Breast epithelium (tissue), 3 donors: Measurements from ENCODE around the gene PRKX.

Source experiments
- CTCF ChIP-seq, 3 donors: fragments of 450-650 bp; IDR thresholded peaks; one replicate each; pipeline ENCODE4 v1.5.1; 2016 to 2017; ENCODE audit warnings: antibody characterized with exemption in 3 of 3, mild to moderate bottlenecking in 3 of 3, moderate library complexity in 3 of 3
- POLR2A ChIP-seq: fragments of 450-650 bp; IDR thresholded peaks from one replicate; pipeline ENCODE4 v1.6.1; 2016; ENCODE audit warnings: antibody characterized with exemption, mild to moderate bottlenecking, moderate library complexity
- POLR2AphosphoS5 ChIP-seq, 3 donors: sonication (generic); formaldehyde crosslinking; IDR thresholded peaks; one replicate each; pipeline ENCODE4 v1.6.1; 2017; ENCODE audit warnings: antibody characterized with exemption in 3 of 3

DNA sequence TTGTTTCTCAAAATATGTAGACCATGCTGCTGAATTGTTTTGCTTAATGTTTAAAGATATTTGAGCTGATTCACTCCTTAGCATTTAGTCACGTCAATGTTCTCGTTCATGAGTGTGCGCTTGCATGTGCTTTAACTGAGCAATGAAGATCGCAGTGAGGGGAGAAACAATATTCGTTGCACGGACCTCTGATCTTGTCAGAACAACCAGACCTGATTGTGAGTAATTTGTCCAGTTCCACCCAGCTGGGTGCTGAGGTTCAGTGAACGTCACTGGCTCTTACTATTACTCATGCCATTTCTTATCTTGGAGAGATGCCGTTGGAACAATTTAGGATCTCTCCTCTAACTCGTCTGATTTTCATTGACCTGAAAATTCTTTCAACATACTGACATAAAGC is 15.0 kb upstream of the PRKX start:
- TF ChIP-seq POLR2A (no peak), CTCF (IDR thresholded peaks at IDR 0.05) (no peak), POLR2AphosphoS5 (IDR thresholded peaks at IDR 0.05) (no peak)
